ENCODE results near the gene DDIT4. TPM values are rescaled to one million over a fixed set of nuclear protein-coding genes. Genes with fewer than 3 reads are reported as not detected.
"Not testable (repeated sequence)": the region's sequence is repeated elsewhere in the genome, so short reads cannot be mapped to it uniquely, and the experiment has no call there.

DDIT4 gene
- total RNA-seq, 1 donor = 52.4 TPM

DNA sequence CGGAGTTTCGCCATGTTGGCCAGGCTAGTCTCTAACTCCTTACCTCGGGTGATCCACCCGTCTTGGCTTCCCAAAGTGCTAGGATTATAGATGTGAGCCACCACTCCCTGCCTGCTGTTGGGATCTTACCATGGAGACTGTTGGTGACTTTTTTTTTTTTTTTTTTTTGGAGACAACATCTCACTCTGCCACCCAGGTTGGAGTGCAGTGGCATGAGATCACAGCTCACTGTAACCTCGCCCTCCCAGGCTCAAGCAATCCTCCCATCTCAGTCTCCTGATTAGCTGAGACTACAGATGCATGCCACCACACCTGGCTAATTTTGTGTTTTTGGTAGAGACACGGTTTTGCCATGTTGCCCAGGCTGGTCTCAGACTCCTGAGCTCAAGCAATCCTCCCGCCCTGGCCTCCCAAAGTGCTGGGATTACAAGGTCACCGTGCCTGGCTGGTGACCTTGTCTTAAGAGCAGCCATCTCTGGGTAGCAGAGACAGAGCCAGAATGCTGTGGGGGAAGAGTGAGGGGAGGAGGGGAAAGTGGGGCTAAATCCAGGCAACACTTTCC is 32.0 kb upstream of the DDIT4 start:
- no peak overlapping the region for H3K4me3 ChIP-seq (ENCODE audit: low read depth, low read length)
- DNase-seq (ENCODE audit: low read depth) = no peak
- no peak for TF ChIP-seq CTCF (IDR thresholded peaks at IDR 0.05; ENCODE audit: insufficient read depth, low read length)

DNA sequence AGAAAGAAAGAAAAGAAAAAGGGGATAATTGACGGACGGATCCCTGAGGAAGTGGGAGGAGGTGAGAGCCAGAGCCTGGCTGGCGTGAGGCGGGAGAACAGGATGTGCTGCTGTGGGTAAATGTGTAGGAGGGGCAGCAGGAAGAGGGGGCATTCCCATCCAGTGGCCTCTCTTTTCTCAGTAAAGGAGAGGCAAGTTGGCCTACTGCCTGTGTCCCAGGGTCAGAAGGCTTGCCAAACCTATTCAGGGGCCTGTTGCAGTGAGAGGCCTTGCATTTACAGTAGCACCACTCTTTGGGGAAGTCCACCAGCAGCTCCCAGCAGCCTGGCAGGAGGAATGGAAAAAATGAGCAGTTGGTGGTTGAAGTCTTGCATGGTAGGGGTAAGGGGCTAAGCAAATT is 31.0 kb upstream of the DDIT4 start:
- no peak overlapping the region for H3K4me3 ChIP-seq (ENCODE audit: low read depth, low read length)
- no peak for TF ChIP-seq CTCF (IDR thresholded peaks at IDR 0.05; ENCODE audit: insufficient read depth, low read length)
- peak; percentile 64 for DNase-seq (ENCODE audit: low read depth)

DNA sequence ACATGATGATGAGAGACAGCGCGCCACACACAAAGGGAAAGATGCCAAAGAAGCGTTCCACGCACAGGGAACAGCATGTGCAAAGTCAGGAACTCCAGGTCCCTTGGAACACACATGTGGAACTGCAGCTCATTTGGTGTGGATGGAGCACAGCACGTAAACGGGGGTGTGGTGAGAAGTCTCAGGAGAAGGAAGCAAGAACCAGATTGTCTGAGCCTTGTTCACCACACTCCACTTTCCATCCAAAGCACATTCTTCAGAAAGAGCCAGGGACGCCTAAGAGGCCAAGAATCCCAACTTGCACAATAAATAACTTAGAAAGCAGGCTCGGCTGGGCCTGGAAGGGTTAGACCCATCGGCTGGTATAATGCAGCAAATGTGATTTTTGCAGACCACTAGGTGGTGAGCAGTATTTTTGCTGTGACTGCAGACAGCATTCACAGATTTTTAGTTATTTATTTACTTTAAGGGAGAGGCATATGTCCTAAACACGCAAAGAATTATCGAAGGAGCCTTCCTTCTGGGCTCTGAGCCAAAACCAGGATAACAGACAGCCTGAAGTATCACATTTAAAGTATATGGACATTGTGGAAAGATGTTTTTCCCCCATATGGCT is 29.8 kb upstream of the DDIT4 start:
- peak; percentile 69 for TF ChIP-seq CTCF (IDR thresholded peaks at IDR 0.05; ENCODE audit: insufficient read depth, low read length)
- no peak overlapping the region for H3K4me3 ChIP-seq (ENCODE audit: low read depth, low read length)
- peak; percentile 99 for DNase-seq (ENCODE audit: low read depth)

DNA sequence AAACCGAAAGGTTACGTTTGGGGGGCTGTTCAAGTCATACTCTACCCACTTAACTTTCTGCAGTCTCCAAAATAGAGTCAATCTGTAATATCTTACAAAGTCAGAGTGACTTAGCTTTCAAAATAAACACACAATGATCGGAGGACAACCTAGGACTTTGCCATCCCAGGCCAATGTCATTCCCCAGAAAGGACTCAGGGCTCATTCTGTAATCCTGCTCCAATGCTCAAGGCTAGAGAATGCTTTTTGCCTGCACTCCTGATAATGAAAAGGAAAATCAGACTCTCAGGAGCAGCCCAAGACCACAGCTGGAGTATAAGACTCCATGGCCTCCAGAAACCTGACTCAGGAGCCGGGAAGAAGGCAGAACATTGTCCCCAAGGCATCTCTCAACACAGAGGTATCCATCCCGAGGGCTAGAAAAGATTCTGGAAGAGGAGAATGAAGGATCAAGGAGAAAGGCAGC is 29.1 kb upstream of the DDIT4 start:
- DNase-seq (ENCODE audit: low read depth) = peak; percentile 27
- H3K4me3 ChIP-seq (ENCODE audit: low read depth, low read length) = no peak overlapping the region
- TF ChIP-seq CTCF (IDR thresholded peaks at IDR 0.05; ENCODE audit: insufficient read depth, low read length) = no peak

DNA sequence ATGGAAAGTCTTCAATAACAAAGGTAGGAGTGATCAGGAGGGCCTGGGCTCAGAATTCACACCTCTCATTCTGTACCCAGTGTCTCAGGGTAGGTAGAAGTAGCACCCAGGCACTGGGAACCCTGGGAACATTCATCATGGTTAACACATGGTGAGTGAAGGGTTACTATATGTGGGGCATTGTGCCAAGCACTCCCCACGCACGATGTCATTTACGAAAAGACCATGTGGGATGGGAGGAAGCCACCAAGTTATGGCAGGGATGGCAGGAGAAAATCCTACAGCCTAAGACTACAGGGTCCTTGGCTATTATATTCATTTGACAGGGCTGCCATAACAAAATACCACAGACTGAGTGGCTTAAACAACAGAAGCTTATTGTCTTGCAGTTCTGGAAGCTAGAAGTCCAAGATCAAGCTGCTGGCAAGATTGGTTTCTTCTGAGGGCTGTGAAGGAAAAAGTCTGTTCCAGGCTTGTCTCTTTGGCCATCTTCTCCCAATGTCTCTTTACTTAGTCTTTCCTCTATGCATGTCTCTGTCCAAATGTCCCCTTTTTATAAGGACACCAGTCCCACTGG is 27.7 kb upstream of the DDIT4 start:
- peak; percentile 11 for DNase-seq (ENCODE audit: low read depth)
- H3K4me3 ChIP-seq (ENCODE audit: low read depth, low read length) = no peak overlapping the region
- no peak for TF ChIP-seq CTCF (IDR thresholded peaks at IDR 0.05; ENCODE audit: insufficient read depth, low read length)

DNA sequence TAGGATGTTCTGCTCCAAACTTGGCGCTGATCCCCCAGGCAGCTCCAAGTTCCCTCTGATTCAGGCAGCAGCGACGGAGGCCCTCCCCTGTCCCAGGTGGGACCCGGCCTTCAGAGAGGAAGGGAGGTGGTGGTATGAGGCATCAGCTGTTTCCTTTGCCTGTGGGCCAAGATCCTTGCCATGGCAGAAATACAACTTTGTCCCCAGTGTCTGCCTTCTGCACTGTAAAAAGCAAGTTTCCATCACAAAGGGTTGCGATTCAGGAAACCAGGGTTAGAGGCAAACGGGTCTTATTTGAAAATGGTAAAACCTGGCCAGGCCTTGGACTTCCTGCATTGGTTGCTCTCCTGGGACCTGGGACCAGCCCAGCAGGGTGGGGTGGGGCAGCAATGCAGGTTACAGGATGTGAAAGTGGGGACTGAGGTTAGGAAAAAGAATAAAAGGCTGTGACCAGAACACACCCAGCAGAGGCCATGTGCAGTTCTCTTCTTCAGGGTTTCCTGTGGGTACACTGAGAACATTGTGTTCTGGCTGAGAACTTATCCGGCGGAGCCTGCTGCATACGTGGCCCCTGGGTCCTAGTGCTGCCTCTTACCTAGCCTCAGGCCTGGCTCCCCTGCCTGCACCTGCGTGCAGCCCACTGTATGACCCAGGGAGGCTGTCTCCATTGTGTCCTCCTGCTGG is 25.1 kb upstream of the DDIT4 start:
- TF ChIP-seq CTCF (IDR thresholded peaks at IDR 0.05; ENCODE audit: insufficient read depth, low read length) = no peak
- DNase-seq (ENCODE audit: low read depth) = peak; percentile 49
- H3K4me3 ChIP-seq (ENCODE audit: low read depth, low read length) = peak overlapping the region; percentile 33

- DNase-seq (ENCODE audit: low read depth) = not testable (repeated sequence)
These were observed 24.4 kb upstream of the DDIT4 start for GRCh38 chr10:72249176-72249862.

More at GRCh38 chr10:72249176-72249862, 24.4 kb upstream of the DDIT4 start:
- not testable (repeated sequence) for H3K4me3 ChIP-seq (ENCODE audit: low read depth, low read length)

All from fibroblast of the aortic adventitia (primary cell).